GM12892 (cell line): ENCODE data around the gene NUTF2.

Source experiments
- POLR2A ChIP-seq: IDR thresholded peaks from 2 replicates; pipeline ENCODE4 v1.6.1; 2011; ENCODE audit warnings: low read depth, low read length, control low read depth
- POLR2AphosphoS5 ChIP-seq: IDR thresholded peaks from 2 replicates; pipeline ENCODE4 v1.6.1; 2011; ENCODE audit warnings: low read depth, low read length, control low read depth

DNA sequence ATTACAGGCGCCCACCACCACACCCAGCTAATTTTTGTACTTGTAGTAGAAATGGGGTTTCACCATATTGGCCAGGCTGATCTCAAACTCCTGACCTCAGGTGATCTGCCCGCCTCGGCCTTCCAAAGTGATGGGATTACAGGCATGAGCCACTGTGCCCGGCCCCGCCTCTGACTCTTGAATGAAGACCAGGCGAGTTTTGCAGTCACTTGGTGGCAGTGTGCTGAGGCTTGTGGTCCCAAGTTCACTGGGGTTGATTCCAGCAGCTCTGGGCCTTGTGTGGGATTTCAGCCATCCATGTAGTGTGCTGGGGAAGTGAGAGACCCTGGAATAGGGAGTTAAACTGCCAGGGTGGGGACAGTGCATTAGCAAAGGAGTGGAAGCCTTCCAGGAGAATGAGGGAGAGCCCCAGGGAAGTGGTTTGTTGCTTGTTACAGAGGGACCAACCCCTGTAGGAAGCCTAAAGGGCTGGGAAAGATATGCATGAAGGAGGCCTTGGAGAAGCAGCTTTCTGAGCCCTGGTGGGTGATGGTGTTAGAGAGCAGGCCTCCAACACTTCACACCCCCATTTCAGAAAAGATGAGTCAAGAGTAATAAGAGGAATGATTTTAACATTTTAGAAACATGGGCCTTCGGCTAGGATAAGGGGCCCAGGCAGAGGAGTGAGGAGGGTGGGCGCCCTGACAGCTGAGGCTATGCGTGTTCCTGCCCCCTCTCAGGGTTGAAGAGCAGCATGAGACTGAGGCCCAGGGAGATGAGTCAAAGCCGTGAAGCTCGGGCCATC is 60.9 kb downstream of the NUTF2 start:
- TF ChIP-seq POLR2A (no peak), POLR2AphosphoS5 (no peak)
